Sigmoid colon (tissue), 7 donors: ENCODE data around the gene SOX12. TPM values are rescaled to one million over a fixed set of nuclear protein-coding genes. Genes with fewer than 3 reads are reported as not detected.

Experiments used
- DNase-seq: peaks from one replicate; pipeline ENCODE4 v3.0.0-alpha.2; 2019
- H3K27ac ChIP-seq, 4 donors: fragments of 200-600 bp; sonication (generic); one replicate each; pipeline ENCODE4 v1.5.1; 2016 to 2019; ENCODE audit warnings: mild to moderate bottlenecking in 1 of 4
- H3K27me3 ChIP-seq, 3 donors: fragments of 200-600 bp; sonication (generic); one replicate each; pipeline ENCODE4 v1.5.1; 2019; ENCODE audit warnings: mild to moderate bottlenecking in 1 of 3
- H3K36me3 ChIP-seq, 4 donors: fragments of 200-600 bp; sonication (generic); one replicate each; pipeline ENCODE4 v1.5.1; 2016 to 2019
- H3K4me1 ChIP-seq, 4 donors: fragments of 200-600 bp; sonication (generic); one replicate each; pipeline ENCODE4 v1.5.1; 2017 to 2019
- H3K4me3 ChIP-seq, 4 donors: fragments of 200-600 bp; sonication (generic); one replicate each; pipeline ENCODE4 v1.5.1; 2017 to 2019; ENCODE audit warnings: mild to moderate bottlenecking in 2 of 4, moderate library complexity in 1 of 4
- H3K9me3 ChIP-seq, 4 donors: fragments of 200-600 bp in 3 of 4; sonication (generic) in 3 of 4; one replicate each; pipeline versions ENCODE4 v1.5.1 to v1.6.1; 2013 to 2019
- CTCF ChIP-seq, 4 experiments: fragments of 450-650 bp in 3 of 4; fragments of 200-600 bp in 1 of 4; IDR thresholded peaks; one replicate each; pipeline ENCODE4 v1.5.1; 2016 to 2019; ENCODE audit warnings: antibody characterized with exemption in 4 of 4, mild to moderate bottlenecking in 3 of 4, moderate library complexity in 2 of 4
- EP300 ChIP-seq, 4 donors: sonication (generic); formaldehyde crosslinking; IDR thresholded peaks; one replicate each; pipeline ENCODE4 v1.6.1; 2017; ENCODE audit warnings: antibody characterized with exemption in 4 of 4
- POLR2A ChIP-seq, 2 donors: fragments of 450-650 bp; IDR thresholded peaks; one replicate each; pipeline ENCODE4 v1.6.1; 2016; ENCODE audit warnings: antibody characterized with exemption in 2 of 2, mild to moderate bottlenecking in 2 of 2, moderate library complexity in 2 of 2
- POLR2AphosphoS5 ChIP-seq, 4 donors: sonication (generic); formaldehyde crosslinking; IDR thresholded peaks; one replicate each; pipeline ENCODE4 v1.6.1; 2017; ENCODE audit warnings: antibody characterized with exemption in 4 of 4
- WGBS, 2 donors: extraction: QIAGEN DNeasy Blood & Tissue Kit; methylation state at CpG; one replicate each; pipeline ENCODE4 v1.1.7; 2013; 5-methylcytosine and 5-hydroxymethylcytosine counted together
- intact Hi-C: fragments of 100-400 bp; cut with DNase I; formaldehyde crosslinking; loops from one replicate; pipeline ENCODE4 v1.15.1; 2023
- polyA plus RNA-seq, 3 donors: library from polyadenylated mRNA; stranded (reverse); fragments of 200-250 nt; gene quantifications; one replicate each; pipeline ENCODE4 v1.2.3, GENCODE V29; 2013
- total RNA-seq, 4 donors: library from RNA; depleted of rRNA; stranded (reverse); fragments of >200 nt; gene quantifications; one replicate each; pipeline ENCODE4 v1.1.0, GENCODE V29; 2016
- donor health status: healthy with polysubstance abuse.
- donor health status: Bipolar disorder and iron deficiency.
- donor health status: healthy.

Gene SOX12
- total and polyA plus RNA-seq, 7 donors: 1.2 to 9.7 (median 3.9) TPM

DNA sequence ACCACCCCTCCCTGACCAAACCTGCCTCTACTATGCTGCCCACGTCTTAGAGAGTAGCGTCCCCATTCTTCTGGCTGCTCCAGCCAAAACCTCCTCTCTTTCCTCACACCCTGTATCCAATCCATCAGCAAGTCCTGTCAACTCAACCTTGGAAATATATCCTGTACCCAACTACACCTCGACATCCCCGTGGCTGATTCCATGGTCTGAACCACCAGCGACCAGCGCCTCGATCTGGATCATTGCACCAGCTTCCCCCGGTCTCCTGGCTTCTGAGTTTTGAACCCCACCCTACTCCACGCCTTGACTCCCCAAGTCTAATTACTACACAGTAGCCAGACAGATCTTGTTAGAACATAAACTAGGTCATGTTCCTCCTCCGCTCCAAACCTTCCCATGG lies 31.4 kb downstream of the SOX12 start:
- H3K9me3 ChIP-seq: no peaks in the 10 kb centered on the region
- TF ChIP-seq POLR2A (IDR thresholded peaks at IDR 0.05): no peak
- TF ChIP-seq CTCF (IDR thresholded peaks at IDR 0.05): no peak
- no peak for TF ChIP-seq POLR2AphosphoS5 (IDR thresholded peaks at IDR 0.05)
- intact Hi-C loops: loop anchor here (10.0 kb wide), 1 partner anchor 378 kb away; no protein-coding TSS in a partner anchor
- no peak for DNase-seq
- WGBS, 2 donors: 85 to 93% methylated on average over 10 of the region's 10 CpGs
- H3K36me3 ChIP-seq: peaks cover 0 to 14% (median 0%) of the 10 kb centered on the region in 4 donors
- peaks cover 0 to 7% (median 2%) of the 10 kb centered on the region in 4 donors for H3K4me1 ChIP-seq
- no peak overlapping the region for H3K4me3 ChIP-seq
- no peaks in the 10 kb centered on the region for H3K27me3 ChIP-seq
- H3K27ac ChIP-seq: no peak overlapping the region

DNA sequence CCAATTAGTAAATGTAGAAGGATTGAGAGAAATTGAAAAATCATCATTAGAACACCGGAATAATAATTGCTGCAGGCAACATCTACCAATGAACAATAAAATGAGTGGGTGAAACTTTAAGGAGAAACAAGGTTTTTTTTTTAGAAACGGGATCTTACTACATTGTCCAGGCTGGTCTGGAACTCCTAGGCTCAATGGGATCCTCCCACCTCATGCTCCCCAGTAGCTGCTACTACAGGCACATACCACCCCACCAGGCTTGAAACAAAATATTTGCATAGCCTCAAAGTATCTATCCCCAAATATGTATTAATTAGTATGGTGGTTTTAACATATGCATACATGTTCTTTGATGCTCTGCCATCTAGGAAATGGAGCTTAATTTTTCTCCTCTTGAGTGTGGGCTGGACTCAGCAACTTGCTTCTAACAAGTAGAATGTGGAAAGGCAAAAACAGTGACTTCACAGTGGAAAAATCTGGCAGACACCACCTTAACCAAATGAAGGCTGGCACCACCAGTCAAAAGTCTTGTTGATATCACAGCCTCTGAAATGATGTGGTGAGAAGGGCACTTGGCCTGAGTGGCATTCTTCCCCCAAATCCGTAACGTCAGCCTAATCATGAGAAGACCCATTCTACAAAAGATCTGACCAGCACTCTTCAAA lies 33.7 kb downstream of the SOX12 start:
- TF ChIP-seq POLR2AphosphoS5 (IDR thresholded peaks at IDR 0.05) (no peak), POLR2A (IDR thresholded peaks at IDR 0.05) (no peak), CTCF (IDR thresholded peaks at IDR 0.05) (no peak), EP300 (IDR thresholded peaks at IDR 0.05) (no peak)
- no peak for DNase-seq
- Histone ChIP-seq H3K27ac (no peak overlapping the region), H3K27me3 (peaks cover 0 to 4% (median 0%) of the 10 kb centered on the region in 3 donors), H3K36me3 (no peaks in the 10 kb centered on the region), H3K4me1 (peaks cover 0 to 9% (median 4%) of the 10 kb centered on the region in 4 donors), H3K9me3 (no peaks in the 10 kb centered on the region), H3K4me3 (no peak overlapping the region)
- intact Hi-C loops: loop anchor here (10.0 kb wide), 1 partner anchor 376 kb away; no protein-coding TSS in a partner anchor
- 90% methylated on average over 4 of the region's 4 CpGs for WGBS, 2 donors

GRCh38 chr20:361561-361960 lies 36.2 kb downstream of the SOX12 start:
- H3K4me3 ChIP-seq: no peak overlapping the region
- intact Hi-C loops: no loop called here
- H3K27ac ChIP-seq: no peak overlapping the region
- peaks cover 0 to 4% (median 0%) of the 10 kb centered on the region in 4 donors for H3K4me1 ChIP-seq
- no peak for DNase-seq
- no peaks in the 10 kb centered on the region for H3K9me3 ChIP-seq
- 87 to 91% methylated on average over 8 of the region's 8 CpGs for WGBS, 2 donors
- no peaks in the 10 kb centered on the region for H3K36me3 ChIP-seq
- TF ChIP-seq POLR2AphosphoS5 (IDR thresholded peaks at IDR 0.05): no peak
- no peak for TF ChIP-seq POLR2A (IDR thresholded peaks at IDR 0.05)
- no peak for TF ChIP-seq CTCF (IDR thresholded peaks at IDR 0.05)
- TF ChIP-seq EP300 (IDR thresholded peaks at IDR 0.05): no peak
- peaks cover 0 to 4% (median 0%) of the 10 kb centered on the region in 3 donors for H3K27me3 ChIP-seq

DNA sequence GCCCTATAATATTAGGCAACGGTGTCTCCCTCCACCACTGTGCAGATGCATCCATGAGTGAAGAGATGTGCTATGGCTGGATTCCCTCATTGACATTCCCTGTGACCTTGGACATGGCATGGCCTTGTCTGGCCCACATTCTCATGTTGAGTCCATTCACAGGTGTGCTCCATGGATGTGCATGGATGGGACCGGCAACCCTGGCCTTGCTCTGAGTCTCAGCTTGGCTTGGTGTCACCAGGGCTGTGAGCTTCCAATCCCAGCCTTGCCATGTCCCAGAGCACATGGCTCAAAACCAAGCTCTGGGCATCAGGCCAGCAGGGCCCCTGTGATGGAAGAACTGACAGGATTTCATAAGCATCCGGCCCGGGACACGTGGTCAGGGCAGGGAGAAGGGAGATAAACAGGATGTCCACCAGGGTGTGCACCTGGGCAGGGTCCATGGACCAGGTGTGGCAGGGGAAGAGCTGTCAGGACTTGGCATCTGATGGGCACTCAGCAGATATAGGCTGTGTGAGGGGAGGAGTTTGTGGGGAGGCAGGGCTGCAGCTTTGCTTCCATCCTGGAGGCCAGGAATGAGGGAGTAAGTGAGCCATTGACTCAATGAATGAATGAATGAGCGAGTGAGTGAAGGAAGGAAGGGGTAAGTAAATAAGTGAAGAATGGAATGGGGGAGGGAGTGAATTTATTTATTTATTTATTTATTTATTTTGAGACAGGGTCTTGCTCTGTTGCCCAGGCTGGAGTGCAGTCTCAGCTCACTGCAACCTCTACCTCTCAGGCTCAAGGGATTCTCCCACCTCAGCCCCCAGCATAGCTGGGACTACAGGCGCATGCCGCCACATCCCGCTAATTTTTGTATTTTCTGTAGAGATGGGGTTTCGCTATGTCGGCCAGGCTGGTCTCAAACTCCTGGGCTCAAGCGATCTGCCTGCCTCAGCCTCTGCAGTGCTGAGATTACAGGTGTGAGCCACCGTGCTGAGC lies 37.2 kb downstream of the SOX12 start:
- Histone ChIP-seq H3K36me3 (no peaks in the 10 kb centered on the region), H3K27me3 (peaks cover 0 to 4% (median 0%) of the 10 kb centered on the region in 3 donors), H3K4me1 (peaks cover 0 to 4% (median 0%) of the 10 kb centered on the region in 4 donors), H3K27ac (no peak overlapping the region), H3K9me3 (no peaks in the 10 kb centered on the region), H3K4me3 (no peak overlapping the region)
- WGBS, 2 donors: 65 to 70% methylated on average over 13 of the region's 13 CpGs
- peak in 1 of 4 donors; percentile 9 for TF ChIP-seq POLR2AphosphoS5 (IDR thresholded peaks at IDR 0.05)
- TF ChIP-seq POLR2A (IDR thresholded peaks at IDR 0.05): no peak
- TF ChIP-seq CTCF (IDR thresholded peaks at IDR 0.05): peak in 1 of 4 experiments; percentile 27
- intact Hi-C loops: no loop called here
- peak; percentile 86 for DNase-seq
